AG04449 (cell line): ENCODE data around the gene PLCE1.

ENCODE experiments used
- CTCF ChIA-PET: fragments of 350-600 bp; formaldehyde crosslinking; extraction: SDS; loops from one replicate; lab custom pipeline; 2021; ENCODE audit warnings: antibody characterized with exemption; lab: Yijun Ruan, JAX
- POLR2A ChIA-PET: fragments of 400-600, 350-600 bp; formaldehyde crosslinking; extraction: SDS; loops from one replicate; lab custom pipeline; 2020; ENCODE audit warnings: antibody characterized with exemption, inconsistent platforms; lab: Yijun Ruan, JAX
- DNase-seq: peaks from one replicate; pipeline ENCODE4 v3.0.0-alpha.2; 2010; ENCODE audit warnings: low read depth, low spot score
- H3K4me3 ChIP-seq: 2 replicates; pipeline ENCODE4 v1.5.1; 2011; ENCODE audit warnings: low read depth, mild to moderate bottlenecking, control low read depth, low read length
- TF ChIP-seq, protein P1 (sequence below): IDR thresholded peaks from one replicate; pipeline ENCODE4 v1.5.1; 2011; ENCODE audit warnings: mild to moderate bottlenecking, moderate library complexity, low read length, control low read depth, inconsistent platforms; ENCODE audit not compliant: insufficient read depth; ENCODE audit errors: missing control alignments

The PLCE1 gene

GRCh38 chr10:94010116-94010515 lies 16.4 kb downstream of the PLCE1 start:
- TF ChIP-seq, protein P1, sequence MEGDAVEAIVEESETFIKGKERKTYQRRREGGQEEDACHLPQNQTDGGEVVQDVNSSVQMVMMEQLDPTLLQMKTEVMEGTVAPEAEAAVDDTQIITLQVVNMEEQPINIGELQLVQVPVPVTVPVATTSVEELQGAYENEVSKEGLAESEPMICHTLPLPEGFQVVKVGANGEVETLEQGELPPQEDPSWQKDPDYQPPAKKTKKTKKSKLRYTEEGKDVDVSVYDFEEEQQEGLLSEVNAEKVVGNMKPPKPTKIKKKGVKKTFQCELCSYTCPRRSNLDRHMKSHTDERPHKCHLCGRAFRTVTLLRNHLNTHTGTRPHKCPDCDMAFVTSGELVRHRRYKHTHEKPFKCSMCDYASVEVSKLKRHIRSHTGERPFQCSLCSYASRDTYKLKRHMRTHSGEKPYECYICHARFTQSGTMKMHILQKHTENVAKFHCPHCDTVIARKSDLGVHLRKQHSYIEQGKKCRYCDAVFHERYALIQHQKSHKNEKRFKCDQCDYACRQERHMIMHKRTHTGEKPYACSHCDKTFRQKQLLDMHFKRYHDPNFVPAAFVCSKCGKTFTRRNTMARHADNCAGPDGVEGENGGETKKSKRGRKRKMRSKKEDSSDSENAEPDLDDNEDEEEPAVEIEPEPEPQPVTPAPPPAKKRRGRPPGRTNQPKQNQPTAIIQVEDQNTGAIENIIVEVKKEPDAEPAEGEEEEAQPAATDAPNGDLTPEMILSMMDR, result no peak
- ChIA-PET POLR2A (no interaction called here), CTCF (interaction anchor here (1.2 kb wide), 1 partner anchor 311 kb away, joined by 3 read pairs; no protein-coding TSS in a partner anchor)
- DNase-seq, result no peak
- no peak overlapping the region for H3K4me3 ChIP-seq

GRCh38 chr10:94010886-94011285 lies 17.2 kb downstream of the PLCE1 start:
- ChIA-PET CTCF (no interaction called here), POLR2A (no interaction called here)
- H3K4me3 ChIP-seq, result no peak overlapping the region
- no peak for DNase-seq
- TF ChIP-seq, protein P1, result no peak

DNA sequence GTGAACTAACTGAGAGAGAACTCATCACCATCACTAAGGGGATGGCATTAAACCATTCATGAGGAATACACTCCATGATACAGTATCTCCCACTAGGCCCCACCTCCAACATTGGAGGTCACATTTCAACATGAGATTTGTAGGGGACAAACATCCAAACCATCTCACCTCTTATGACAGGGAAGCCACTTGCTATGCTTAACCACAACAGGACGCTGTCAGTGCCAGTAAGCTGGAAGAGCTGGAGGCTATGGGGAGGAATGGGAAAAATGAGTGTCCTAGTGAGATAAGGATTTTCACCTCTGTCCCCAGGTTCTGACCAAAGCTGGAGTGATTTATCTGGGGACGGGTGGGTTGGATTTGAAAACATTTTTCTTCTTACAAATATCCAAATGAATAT lies 17.6 kb downstream of the PLCE1 start:
- POLR2A ChIA-PET, result no interaction called here

GRCh38 chr10:94012834-94013233 lies 19.1 kb downstream of the PLCE1 start:
- ChIA-PET CTCF (no interaction called here), POLR2A (no interaction called here)
- DNase-seq, result no peak
- H3K4me3 ChIP-seq, result no peak overlapping the region
- TF ChIP-seq, protein P1, result no peak

More for the DNA sequence above, 17.6 kb downstream of the PLCE1 start:
- DNase-seq, result no peak
- CTCF ChIA-PET, result no interaction called here
- H3K4me3 ChIP-seq, result no peak overlapping the region
- TF ChIP-seq, protein P1, result no peak

- H3K4me3 ChIP-seq, result no peak overlapping the region
- POLR2A ChIA-PET, result no interaction called here
- CTCF ChIA-PET, result no interaction called here
- DNase-seq, result no peak
- TF ChIP-seq, protein P1, result no peak
Measured at GRCh38 chr10:94013331-94013760, 19.6 kb downstream of the PLCE1 start.

- CTCF ChIA-PET, result no interaction called here
- no peak overlapping the region for H3K4me3 ChIP-seq
- DNase-seq, result no peak
- POLR2A ChIA-PET, result no interaction called here
- TF ChIP-seq, protein P1, result no peak
Measured at GRCh38 chr10:94014304-94014703, 20.6 kb downstream of the PLCE1 start.
